ENCODE measurements around the gene DDX46. TPM values are rescaled to one million over a fixed set of nuclear protein-coding genes. Genes with fewer than 3 reads are reported as not detected.
"Not testable (repeated sequence)": the region's sequence is repeated elsewhere in the genome, so short reads cannot be mapped to it uniquely, and the experiment has no call there.

The DDX46 gene
- total RNA-seq: 21.8 and 31.7 TPM in 2 replicates

GRCh38 chr5:134758504-134759341 is at the start of gene DDX46:
Gene DDX46 (plus strand): TSS chr5:134758779. CDS start chr5:134758939, 160 bp downstream.
- peak; percentile 96 for DNase-seq

- no peak for DNase-seq
Measured at GRCh38 chr5:134714120-134714519, 44.5 kb upstream of the DDX46 start.

GRCh38 chr5:134714541-134714940 is 44.0 kb upstream of the DDX46 start:
- DNase-seq: no peak

- DNase-seq: not testable (repeated sequence)
Measured at GRCh38 chr5:134715466-134715865, 43.1 kb upstream of the DDX46 start.

GRCh38 chr5:134724872-134725271 is 33.7 kb upstream of the DDX46 start:
- DNase-seq: no peak

- no peak for DNase-seq
Measured at GRCh38 chr5:134732819-134733218, 25.8 kb upstream of the DDX46 start.

- no peak for DNase-seq
Measured at GRCh38 chr5:134735243-134735642, 23.3 kb upstream of the DDX46 start.

- no peak for DNase-seq
Measured at GRCh38 chr5:134736173-134736812, 22.3 kb upstream of the DDX46 start.

GRCh38 chr5:134738133-134738962 is 20.2 kb upstream of the DDX46 start, which contains the start of gene CAMLG:
Gene CAMLG (plus strand): TSS chr5:134738548. CDS start chr5:134738621, 73 bp downstream.
- DNase-seq: peak; percentile 99

GRCh38 chr5:134738963-134739661 is 19.5 kb upstream of the DDX46 start:
- DNase-seq: peak; percentile 69

GRCh38 chr5:134741052-134741451 is 17.5 kb upstream of the DDX46 start:
- DNase-seq: no peak

GRCh38 chr5:134742134-134742533 is 16.4 kb upstream of the DDX46 start:
- DNase-seq: no peak

- DNase-seq: no peak
Measured at GRCh38 chr5:134749415-134749814, 9.2 kb upstream of the DDX46 start.

- no peak for DNase-seq
Measured at GRCh38 chr5:134758176-134758503, 439 bp upstream of the DDX46 start.

- not testable (repeated sequence) for DNase-seq
Measured at GRCh38 chr5:134767528-134768291, 9.1 kb downstream of the DDX46 start.

GRCh38 chr5:134769206-134769605 is 10.6 kb downstream of the DDX46 start:
- no peak for DNase-seq

GRCh38 chr5:134772461-134773125 is 14.0 kb downstream of the DDX46 start:
- no peak for DNase-seq

- no peak for DNase-seq
Measured at GRCh38 chr5:134777366-134777765, 18.8 kb downstream of the DDX46 start.

- peak; percentile 48 for DNase-seq
Measured at GRCh38 chr5:134784241-134784920, 25.8 kb downstream of the DDX46 start.

- peak; percentile 49 for DNase-seq
Measured at GRCh38 chr5:134784946-134785620, 26.5 kb downstream of the DDX46 start.
